ENCODE results near the gene HEPHL1.
A peak's percentile ranks its signal among the peaks of the same experiment; 100 is the strongest.

The HEPHL1 gene

DNA sequence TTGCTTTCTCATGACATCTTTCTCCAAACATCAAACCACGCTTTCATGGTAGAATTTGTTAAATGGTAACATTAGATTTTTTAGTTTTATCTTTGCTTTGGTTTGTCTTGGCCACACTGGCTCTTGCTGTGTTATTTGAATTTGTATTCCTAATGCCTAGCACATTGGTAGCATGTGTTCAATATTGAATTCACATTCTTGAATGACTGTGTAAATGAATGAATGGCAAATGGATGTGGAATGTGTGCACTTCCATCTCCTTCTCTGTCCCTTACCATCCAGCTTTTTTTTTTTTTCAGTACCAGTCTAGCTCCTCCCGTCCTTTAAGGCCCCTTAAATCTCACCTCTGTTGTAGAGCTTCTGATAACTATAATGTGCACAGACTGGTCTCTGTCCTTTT lies 41.2 kb downstream of the HEPHL1 start:
- DNase-seq (ENCODE audit: low read depth in 1 of 2, low spot score in 1 of 2): no peak
- no peak for TF ChIP-seq JUND (IDR thresholded peaks at IDR 0.05; ENCODE audit: low read depth)
- in situ Hi-C loops (cut with HindIII; ENCODE audit: low pct_unique_long_range_greater_than_20kb, low sequenced_read_pairs): no loop called here

DNA sequence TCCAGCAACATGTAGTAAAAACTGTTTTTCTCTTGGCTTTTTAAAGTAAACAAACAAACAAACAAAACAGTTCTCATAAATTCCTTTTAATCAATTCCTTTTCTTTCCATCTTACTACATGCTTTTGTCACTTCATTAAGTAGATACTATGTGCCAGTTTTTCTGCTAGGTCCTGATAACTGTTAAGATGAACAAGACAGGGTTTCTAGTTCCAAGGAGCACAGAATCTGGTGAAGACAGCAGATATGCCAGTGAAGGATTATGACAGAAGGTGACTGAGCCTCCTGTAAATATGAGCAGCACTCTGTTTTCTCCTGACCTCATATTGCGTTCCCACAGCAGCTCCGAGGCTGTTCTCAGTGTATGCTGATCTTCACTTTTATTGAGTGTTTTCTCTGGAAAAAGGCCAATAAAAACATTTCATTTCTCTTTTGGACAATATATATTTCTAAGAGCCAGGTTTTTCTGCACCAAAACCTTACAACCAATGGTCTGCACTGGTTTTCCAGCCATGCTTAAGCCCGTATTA lies 45.8 kb downstream of the HEPHL1 start:
- DNase-seq (ENCODE audit: low read depth in 1 of 2, low spot score in 1 of 2): no peak
- TF ChIP-seq JUND (IDR thresholded peaks at IDR 0.05; ENCODE audit: low read depth): no peak
- in situ Hi-C loops (cut with HindIII; ENCODE audit: low pct_unique_long_range_greater_than_20kb, low sequenced_read_pairs): no loop called here

DNA sequence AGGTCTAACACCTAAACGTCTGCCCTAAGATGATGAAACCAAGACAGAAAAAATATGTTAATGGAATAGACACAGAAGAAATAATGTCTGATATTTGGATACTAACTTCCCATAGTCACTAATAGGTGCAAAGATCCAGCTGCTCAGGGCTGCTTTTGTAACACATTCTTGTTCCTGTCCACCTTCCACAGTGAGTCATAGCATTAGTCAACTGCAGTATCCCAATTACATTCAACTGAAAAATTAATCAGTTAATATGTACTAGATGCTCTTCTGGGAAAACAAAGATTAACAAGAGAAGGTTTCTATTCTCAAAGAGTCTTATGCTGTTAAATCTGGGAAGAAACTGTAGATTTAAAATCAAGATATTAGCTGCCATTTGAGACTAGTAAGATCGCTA lies 47.6 kb downstream of the HEPHL1 start:
- in situ Hi-C loops (cut with HindIII; ENCODE audit: low pct_unique_long_range_greater_than_20kb, low sequenced_read_pairs): no loop called here
- DNase-seq (ENCODE audit: low read depth in 1 of 2, low spot score in 1 of 2): no peak
- no peak for TF ChIP-seq JUND (IDR thresholded peaks at IDR 0.05; ENCODE audit: low read depth)

DNA sequence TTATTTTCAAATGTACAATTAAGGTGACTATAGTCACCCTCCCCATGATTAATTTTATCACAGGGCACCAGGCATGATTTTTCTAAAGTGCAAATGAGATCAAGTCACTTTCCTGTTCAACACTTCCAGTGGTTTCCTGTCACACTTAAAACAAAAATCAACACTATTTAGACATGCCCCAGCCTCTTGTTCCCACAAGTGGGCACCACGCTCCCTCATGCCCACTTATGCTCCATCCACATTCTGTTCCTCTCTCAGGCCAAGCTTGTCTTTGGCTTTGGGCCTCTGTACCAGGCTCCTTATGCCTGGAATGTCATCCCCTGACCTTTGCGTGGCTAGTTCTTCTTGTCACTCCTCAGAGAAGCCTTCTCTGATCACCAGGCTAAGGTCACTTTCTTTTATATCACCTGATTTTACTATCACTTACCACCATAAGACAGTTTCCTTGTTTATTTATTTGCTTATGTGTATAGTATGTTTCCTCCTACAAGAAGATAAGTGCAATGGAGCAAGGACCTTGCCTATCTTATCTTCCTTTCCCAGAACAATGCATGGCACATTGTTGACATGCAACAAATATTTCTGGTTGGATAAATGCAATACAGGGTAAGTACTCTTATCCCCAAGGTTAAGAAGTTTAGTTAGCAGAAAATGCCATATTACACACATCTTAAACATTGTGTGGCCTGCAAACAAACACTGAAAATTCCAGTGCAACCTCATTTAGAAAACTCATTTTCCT lies 56.6 kb downstream of the HEPHL1 start:
- in situ Hi-C loops (cut with HindIII; ENCODE audit: low pct_unique_long_range_greater_than_20kb, low sequenced_read_pairs): no loop called here
- no peak for DNase-seq (ENCODE audit: low read depth in 1 of 2, low spot score in 1 of 2)
- TF ChIP-seq JUND (IDR thresholded peaks at IDR 0.05; ENCODE audit: low read depth): no peak

DNA sequence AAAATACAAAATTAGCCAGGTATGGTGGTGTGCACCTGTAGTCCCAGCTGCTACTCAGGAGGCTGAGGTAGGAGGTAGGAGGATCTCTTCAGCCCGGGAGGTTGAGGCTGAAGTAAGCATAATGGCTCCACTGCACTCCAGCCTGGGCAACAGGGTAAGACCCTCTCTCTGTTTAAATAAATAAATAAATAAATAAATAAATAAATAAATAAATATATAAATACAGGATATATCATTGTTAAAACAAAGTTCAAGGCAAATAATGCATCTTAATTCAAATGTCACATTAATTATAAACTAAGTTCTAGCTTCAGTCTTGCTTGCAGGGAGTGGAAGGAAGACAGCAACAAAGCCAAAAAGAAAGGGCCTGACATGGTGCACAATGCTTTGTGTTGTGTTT lies 63.0 kb downstream of the HEPHL1 start:
- in situ Hi-C loops (cut with HindIII; ENCODE audit: low pct_unique_long_range_greater_than_20kb, low sequenced_read_pairs): no loop called here
- no peak for TF ChIP-seq JUND (IDR thresholded peaks at IDR 0.05; ENCODE audit: low read depth)
- no peak for DNase-seq (ENCODE audit: low read depth in 1 of 2, low spot score in 1 of 2)

DNA sequence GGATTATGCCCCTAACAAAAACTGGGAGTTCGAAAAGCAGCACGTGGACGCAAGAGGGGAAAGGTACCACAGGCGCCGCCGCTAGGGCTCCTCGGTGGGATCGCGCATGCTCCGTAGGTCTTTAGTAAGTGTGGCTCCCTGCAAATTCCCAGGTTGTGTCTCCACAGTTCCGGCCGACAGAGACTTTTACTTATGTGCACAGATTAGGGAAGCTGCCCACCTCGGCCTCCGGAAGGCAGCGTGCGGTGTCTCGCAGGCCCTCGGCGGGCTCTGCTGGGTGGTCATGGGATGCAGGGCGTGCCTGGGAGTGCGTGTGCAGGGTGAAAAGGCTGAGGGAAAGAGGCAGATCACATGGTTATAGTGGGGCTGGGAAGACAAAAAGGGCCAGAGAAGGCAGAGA lies 67.8 kb downstream of the HEPHL1 start:
- in situ Hi-C loops (cut with HindIII; ENCODE audit: low pct_unique_long_range_greater_than_20kb, low sequenced_read_pairs): no loop called here
- TF ChIP-seq JUND (IDR thresholded peaks at IDR 0.05; ENCODE audit: low read depth): no peak
- peak in 1 of 2 experiments; percentile 9 for DNase-seq (ENCODE audit: low read depth in 1 of 2, low spot score in 1 of 2)

DNA sequence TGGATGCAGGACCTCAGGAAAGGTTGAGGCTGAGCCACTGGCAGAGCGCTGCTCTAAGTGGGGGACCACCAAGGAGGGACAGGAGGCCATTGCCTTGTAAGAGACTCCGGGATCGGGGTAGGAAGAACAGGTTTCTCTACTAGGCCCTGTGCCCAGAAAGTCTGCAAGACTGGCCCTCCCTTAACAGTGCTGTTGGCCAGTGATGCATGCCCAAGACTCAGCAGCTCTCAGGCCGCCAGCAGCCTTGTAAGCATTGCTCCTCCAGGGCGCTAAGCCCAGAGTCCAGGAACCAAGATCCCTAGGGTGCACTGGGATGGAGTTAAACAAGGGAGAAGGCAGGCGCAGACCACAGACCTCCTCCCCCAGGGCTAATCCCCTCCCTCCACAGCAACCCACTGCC lies 68.2 kb downstream of the HEPHL1 start:
- in situ Hi-C loops (cut with HindIII; ENCODE audit: low pct_unique_long_range_greater_than_20kb, low sequenced_read_pairs): no loop called here
- DNase-seq (ENCODE audit: low read depth in 1 of 2, low spot score in 1 of 2): peak in 1 of 2 experiments; percentile 42
- no peak for TF ChIP-seq JUND (IDR thresholded peaks at IDR 0.05; ENCODE audit: low read depth)

DNA sequence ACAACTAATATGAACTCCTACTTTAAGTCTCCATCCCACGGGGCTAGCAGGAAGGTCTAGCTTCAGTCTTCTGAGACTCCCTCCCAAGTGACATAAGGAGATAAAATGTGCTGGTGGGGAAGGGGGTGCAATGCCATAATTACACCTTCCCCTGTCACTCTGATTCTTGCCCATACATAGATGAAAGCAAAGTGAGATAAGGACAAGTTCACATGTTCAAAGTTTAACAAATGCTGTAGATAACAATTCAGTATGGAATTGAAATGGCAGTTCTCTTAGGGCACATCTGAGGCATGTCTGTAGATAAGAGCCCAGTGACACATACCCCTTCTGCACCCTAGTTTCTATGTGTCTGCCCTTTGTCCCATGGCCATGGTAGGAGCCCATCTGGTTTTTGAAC lies 69.2 kb downstream of the HEPHL1 start:
- no peak for TF ChIP-seq JUND (IDR thresholded peaks at IDR 0.05; ENCODE audit: low read depth)
- DNase-seq (ENCODE audit: low read depth in 1 of 2, low spot score in 1 of 2): no peak
- in situ Hi-C loops (cut with HindIII; ENCODE audit: low pct_unique_long_range_greater_than_20kb, low sequenced_read_pairs): no loop called here

DNA sequence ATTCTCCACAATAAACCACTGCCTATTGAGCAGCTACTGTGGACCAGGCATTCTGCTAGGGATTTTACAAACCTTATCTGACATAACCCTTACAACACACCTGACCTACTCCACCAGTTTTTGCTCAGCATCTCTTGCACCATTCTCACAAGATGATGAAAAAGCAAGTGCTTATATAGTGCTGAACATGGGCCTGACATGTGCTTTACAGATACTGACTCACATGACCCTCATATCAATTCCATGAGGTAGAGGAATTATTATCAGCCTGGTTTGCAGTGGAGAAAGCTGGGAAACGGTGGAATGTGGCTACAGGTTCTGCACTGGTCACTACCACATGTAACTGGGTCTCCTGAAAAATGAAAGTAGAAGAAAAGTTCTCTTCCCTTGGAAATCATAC lies 69.9 kb downstream of the HEPHL1 start:
- DNase-seq (ENCODE audit: low read depth in 1 of 2, low spot score in 1 of 2): no peak
- TF ChIP-seq JUND (IDR thresholded peaks at IDR 0.05; ENCODE audit: low read depth): no peak
- in situ Hi-C loops (cut with HindIII; ENCODE audit: low pct_unique_long_range_greater_than_20kb, low sequenced_read_pairs): no loop called here

DNA sequence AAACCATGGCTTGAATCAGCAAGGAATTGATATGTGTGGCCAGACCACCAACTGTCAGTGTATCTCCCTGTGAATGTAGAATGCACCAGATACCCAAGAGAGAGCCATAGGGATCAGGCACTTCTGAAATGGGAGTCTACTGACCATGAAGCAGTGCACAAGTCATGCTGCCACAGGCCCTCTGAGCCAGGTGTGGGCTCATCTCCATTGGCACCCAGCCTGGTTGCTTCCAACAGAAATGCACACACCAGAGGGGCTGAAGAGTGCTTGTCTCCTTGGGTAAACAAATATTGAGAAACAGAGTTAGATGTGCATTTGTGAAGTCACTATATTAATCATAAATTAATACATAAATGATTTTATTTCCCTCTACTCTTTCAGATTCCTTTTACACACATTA lies 79.1 kb downstream of the HEPHL1 start:
- no peak for TF ChIP-seq JUND (IDR thresholded peaks at IDR 0.05; ENCODE audit: low read depth)
- in situ Hi-C loops (cut with HindIII; ENCODE audit: low pct_unique_long_range_greater_than_20kb, low sequenced_read_pairs): no loop called here
- DNase-seq (ENCODE audit: low read depth in 1 of 2, low spot score in 1 of 2): no peak

DNA sequence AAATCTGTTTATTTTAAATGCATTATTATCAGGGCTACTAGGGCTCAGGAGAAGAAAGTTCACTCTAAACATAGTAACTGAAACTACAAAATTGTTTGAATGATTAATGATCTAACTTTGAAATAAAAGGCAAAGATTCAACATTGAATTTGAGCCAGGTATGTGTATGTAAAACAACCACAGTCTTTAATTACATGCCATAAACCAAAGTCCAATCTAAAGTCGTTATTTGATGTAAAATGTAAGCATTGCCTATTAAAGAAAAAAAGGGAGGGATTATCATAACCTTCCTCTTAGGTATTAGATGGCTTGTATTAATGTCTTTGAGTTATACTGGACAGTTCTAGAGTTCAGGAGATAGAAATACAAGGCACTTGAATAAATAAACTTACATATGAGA lies 82.3 kb downstream of the HEPHL1 start:
- in situ Hi-C loops (cut with HindIII; ENCODE audit: low pct_unique_long_range_greater_than_20kb, low sequenced_read_pairs): no loop called here
- TF ChIP-seq JUND (IDR thresholded peaks at IDR 0.05; ENCODE audit: low read depth): no peak
- no peak for DNase-seq (ENCODE audit: low read depth in 1 of 2, low spot score in 1 of 2)

DNA sequence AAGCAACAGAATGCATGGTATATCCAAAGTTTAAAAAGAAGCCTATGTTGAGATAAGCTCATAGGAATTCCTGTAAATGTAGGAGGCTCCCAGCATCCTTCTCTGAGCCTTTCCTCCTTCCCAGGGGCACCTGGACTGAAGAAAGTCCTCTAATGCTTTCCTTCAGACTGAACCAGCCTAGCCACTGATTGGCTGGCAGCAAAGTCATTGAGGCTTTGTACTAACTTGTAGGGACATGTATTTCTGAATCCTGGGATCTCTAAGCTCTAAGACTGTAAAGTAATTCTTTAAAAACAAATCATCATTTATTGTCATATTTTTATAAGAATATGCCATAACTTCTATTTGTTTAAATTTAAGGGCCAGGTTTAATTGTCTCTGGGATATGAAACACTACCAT lies 83.6 kb downstream of the HEPHL1 start:
- in situ Hi-C loops (cut with HindIII; ENCODE audit: low pct_unique_long_range_greater_than_20kb, low sequenced_read_pairs): no loop called here
- no peak for TF ChIP-seq JUND (IDR thresholded peaks at IDR 0.05; ENCODE audit: low read depth)
- no peak for DNase-seq (ENCODE audit: low read depth in 1 of 2, low spot score in 1 of 2)

DNA sequence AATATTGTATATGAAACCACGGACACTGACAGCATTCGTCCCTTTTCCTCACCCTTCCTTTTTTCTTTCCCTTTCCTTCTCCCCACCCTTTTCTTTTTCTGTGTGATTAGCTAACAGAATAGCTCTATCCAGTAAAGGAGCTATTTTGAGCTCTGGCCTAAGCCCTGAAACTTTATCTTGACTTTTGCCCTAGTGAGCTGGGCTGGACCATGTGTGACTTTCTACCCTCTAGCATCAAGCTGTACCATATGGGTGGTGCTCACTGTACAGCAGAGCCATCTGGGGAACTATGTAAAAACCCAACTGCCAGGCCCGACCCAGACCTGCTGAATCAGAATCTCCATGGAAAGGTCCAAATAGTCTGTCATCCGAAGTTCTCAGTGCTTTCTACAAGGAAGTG lies 85.6 kb downstream of the HEPHL1 start:
- no peak for DNase-seq (ENCODE audit: low read depth in 1 of 2, low spot score in 1 of 2)
- TF ChIP-seq JUND (IDR thresholded peaks at IDR 0.05; ENCODE audit: low read depth): no peak
- in situ Hi-C loops (cut with HindIII; ENCODE audit: low pct_unique_long_range_greater_than_20kb, low sequenced_read_pairs): no loop called here

DNA sequence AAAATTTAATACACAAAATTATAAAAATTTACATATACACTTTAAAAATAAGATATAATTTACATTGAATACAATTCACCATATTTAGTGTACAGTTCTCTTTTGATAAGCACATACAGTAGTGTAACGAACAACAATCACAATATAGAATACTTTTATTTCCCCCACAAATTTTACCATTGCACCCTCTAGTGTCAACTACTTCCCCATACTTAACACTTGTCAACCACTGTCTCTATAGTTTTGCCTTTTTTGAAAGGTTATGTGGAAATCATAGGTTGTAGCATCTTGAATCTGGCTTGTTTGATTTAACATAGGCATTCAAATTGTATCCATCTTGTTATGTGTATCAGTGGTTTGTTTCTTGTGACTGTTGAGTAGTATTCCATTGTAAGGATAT lies 86.2 kb downstream of the HEPHL1 start:
- DNase-seq (ENCODE audit: low read depth in 1 of 2, low spot score in 1 of 2): peak in 1 of 2 experiments; percentile 32
- no peak for TF ChIP-seq JUND (IDR thresholded peaks at IDR 0.05; ENCODE audit: low read depth)
- in situ Hi-C loops (cut with HindIII; ENCODE audit: low pct_unique_long_range_greater_than_20kb, low sequenced_read_pairs): no loop called here
